ENCODE results near the gene FCRL5. TPM values are rescaled to one million over a fixed set of nuclear protein-coding genes. Genes with fewer than 3 reads are reported as not detected.

The FCRL5 gene
- total and polyA plus RNA-seq, 10 of the 15 experiments (the other 5 are each of a cell fraction or from before 2014, with no cell fraction given): 1.1 to 136 (median 7.0) TPM

GRCh38 chr1:157496121-157496526 is 56.2 kb downstream of the FCRL5 start:
- peak; percentile 67 to 85 (median 81) for TF ChIP-seq CTCF (IDR thresholded peaks at IDR 0.05 in 2 of 3, conservative IDR thresholded peaks at IDR 0.05 in 1 of 3; ENCODE audit: control insufficient read depth in 2 of 3, extremely low read depth in 1 of 3, insufficient read depth in 1 of 3, low read depth in 3 of 3, low read length in 3 of 3)
- peak; percentile 63 for TF ChIP-seq RAD21 (IDR thresholded peaks at IDR 0.05; ENCODE audit: insufficient read depth, low read depth, low read length)
- TF ChIP-seq ZNF592 (IDR thresholded peaks at IDR 0.05): no peak
- TF ChIP-seq YY1 (IDR thresholded peaks at IDR 0.05; ENCODE audit: low read depth, low read length): 0 out of 2 replicates have a peak, but pooled peaks have one; percentile 40
- no peak for TF ChIP-seq CBX3 (IDR thresholded peaks at IDR 0.05; ENCODE audit: borderline replicate concordance, low read depth)
- TF ChIP-seq JUNB (IDR thresholded peaks at IDR 0.05): no peak
- no peak for TF ChIP-seq ZNF207 (IDR thresholded peaks at IDR 0.05; ENCODE audit: borderline replicate concordance)
- TF ChIP-seq PBX3 (IDR thresholded peaks at IDR 0.05; ENCODE audit: insufficient replicate concordance, low read depth, low read length): no peak
- peak; percentile 68 for TF ChIP-seq SMC3 (IDR thresholded peaks at IDR 0.05; ENCODE audit: borderline replicate concordance, low read length)
- POLR2A ChIA-PET: no interaction called here
- BruUV-seq (replicated peaks): no TSS peak
- Histone ChIP-seq H3K36me3 (ENCODE audit: control insufficient read depth in 2 of 2, insufficient read depth in 2 of 2, low read length in 1 of 2) (no peaks in the 10 kb centered on the region), H3K4me2 (ENCODE audit: control insufficient read depth, insufficient read depth) (no peak overlapping the region), H4K20me1 (ENCODE audit: control insufficient read depth, insufficient read depth) (no peaks in the 10 kb centered on the region), H3K4me3 (no peak overlapping the region), H3K27ac (ENCODE audit: control insufficient read depth, insufficient read depth) (no peak overlapping the region), H3K9me3 (replicated peaks; ENCODE audit: control insufficient read depth, insufficient read depth, low read length) (no peaks in the 10 kb centered on the region), H3K9ac (ENCODE audit: control insufficient read depth, insufficient read depth, low read length) (no peak overlapping the region), H3K79me2 (ENCODE audit: control insufficient read depth, insufficient read depth, low read length) (no peaks in the 10 kb centered on the region), H3K4me1 (ENCODE audit: control insufficient read depth, insufficient read depth, low read length) (peaks cover 4% of the 10 kb centered on the region; the same call in 1 of the 2 replicates), H3K27me3 (replicated peaks in 1 of 2; ENCODE audit: control insufficient read depth in 2 of 2, insufficient read depth in 2 of 2, low read length in 1 of 2) (0 out of 4 replicates have a peak, but pooled peaks cover 0 to 2% of the 10 kb centered on the region in 2 experiments), H2AFZ (ENCODE audit: control insufficient read depth, low read depth, low read length) (no peak overlapping the region)
- RAD21 ChIA-PET (ENCODE audit: unreplicated experiment): interaction anchor here (0.8 to 3.3 kb wide), 15 partner anchors 9 to 325 kb away, joined by 3 to 62 read pairs (median 4); no protein-coding TSS in a partner anchor
- WGBS (ENCODE audit: insufficient coverage, insufficient replicate concordance, low lambda C conversion rate, missing lambda C conversion rate): 18% methylated on average over 5 of the region's 5 CpGs
- intact Hi-C loops (cut with micrococcal nuclease; ENCODE audit: unreplicated experiment): no loop called here
- ATAC-seq (peak; percentile 83), FAIRE-seq (peak; percentile 95), DNase-seq (ENCODE audit: low read depth, low spot score) (no peak)
- SMC1A ChIA-PET (ENCODE audit: uncharacterized antibody, unreplicated experiment): interaction anchor here (0.9 to 5.1 kb wide), 21 partner anchors 9 to 406 kb away, joined by 3 to 69 read pairs (median 6); no protein-coding TSS in a partner anchor
- in situ Hi-C loops (cut with MboI): loop anchor here (10.0 kb wide), 1 partner anchor 401 kb away; the partner anchor contains the start of gene ETV3L
- CTCF ChIA-PET: interaction anchor here (0.7 to 7.6 kb wide), 39 partner anchors 9 to 629 kb away, joined by 3 to 196 read pairs (median 6); no protein-coding TSS in a partner anchor

Data from GM12878 (cell line).